Measurements from ENCODE around the gene RAVER2.

The RAVER2 gene

DNA sequence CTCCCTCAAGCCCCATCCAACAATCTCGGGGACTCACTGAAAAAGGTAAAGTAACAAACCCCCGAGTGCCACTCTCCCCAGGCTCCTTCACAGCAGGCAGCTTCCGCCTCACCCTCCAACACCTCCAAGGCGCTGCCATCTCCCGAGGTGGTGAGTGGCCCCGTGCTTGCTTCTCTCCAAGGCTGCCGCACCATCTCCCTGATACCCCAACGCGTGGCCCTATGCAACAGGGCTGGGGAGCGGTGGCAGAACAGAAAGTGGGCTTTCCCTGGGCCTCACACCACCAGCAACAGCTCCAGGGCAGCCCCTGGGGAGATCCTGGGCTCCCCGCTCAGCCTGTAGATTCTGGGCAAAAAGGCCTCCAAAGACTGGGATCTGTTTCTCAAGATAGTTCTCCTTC lies 105.1 kb downstream of the RAVER2 start:
- Histone ChIP-seq H3K4me3 (replicated peaks; ENCODE audit: low read depth, low read length) (no peak overlapping the region), H3K36me3 (ENCODE audit: control insufficient read depth, insufficient read depth, low read length) (peaks cover 25% of the 10 kb centered on the region), H3K27me3 (replicated peaks; ENCODE audit: control insufficient read depth, insufficient read depth, low read length) (no peaks in the 10 kb centered on the region)
- no peak for DNase-seq (ENCODE audit: extremely low read depth, insufficient read length)
- TF ChIP-seq, protein P1, sequence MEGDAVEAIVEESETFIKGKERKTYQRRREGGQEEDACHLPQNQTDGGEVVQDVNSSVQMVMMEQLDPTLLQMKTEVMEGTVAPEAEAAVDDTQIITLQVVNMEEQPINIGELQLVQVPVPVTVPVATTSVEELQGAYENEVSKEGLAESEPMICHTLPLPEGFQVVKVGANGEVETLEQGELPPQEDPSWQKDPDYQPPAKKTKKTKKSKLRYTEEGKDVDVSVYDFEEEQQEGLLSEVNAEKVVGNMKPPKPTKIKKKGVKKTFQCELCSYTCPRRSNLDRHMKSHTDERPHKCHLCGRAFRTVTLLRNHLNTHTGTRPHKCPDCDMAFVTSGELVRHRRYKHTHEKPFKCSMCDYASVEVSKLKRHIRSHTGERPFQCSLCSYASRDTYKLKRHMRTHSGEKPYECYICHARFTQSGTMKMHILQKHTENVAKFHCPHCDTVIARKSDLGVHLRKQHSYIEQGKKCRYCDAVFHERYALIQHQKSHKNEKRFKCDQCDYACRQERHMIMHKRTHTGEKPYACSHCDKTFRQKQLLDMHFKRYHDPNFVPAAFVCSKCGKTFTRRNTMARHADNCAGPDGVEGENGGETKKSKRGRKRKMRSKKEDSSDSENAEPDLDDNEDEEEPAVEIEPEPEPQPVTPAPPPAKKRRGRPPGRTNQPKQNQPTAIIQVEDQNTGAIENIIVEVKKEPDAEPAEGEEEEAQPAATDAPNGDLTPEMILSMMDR (IDR thresholded peaks at IDR 0.05; ENCODE audit: insufficient read depth, low read length, poor library complexity, severe bottlenecking), result no peak

GRCh38 chr1:64850846-64851245 lies 106.0 kb downstream of the RAVER2 start:
- peaks cover 25% of the 10 kb centered on the region for H3K36me3 ChIP-seq (ENCODE audit: control insufficient read depth, insufficient read depth, low read length)
- TF ChIP-seq, protein P1 (IDR thresholded peaks at IDR 0.05; ENCODE audit: insufficient read depth, low read length, poor library complexity, severe bottlenecking), result no peak
- H3K27me3 ChIP-seq (replicated peaks; ENCODE audit: control insufficient read depth, insufficient read depth, low read length), result no peaks in the 10 kb centered on the region
- no peak overlapping the region for H3K4me3 ChIP-seq (replicated peaks; ENCODE audit: low read depth, low read length)
- no peak for DNase-seq (ENCODE audit: extremely low read depth, insufficient read length)

DNA sequence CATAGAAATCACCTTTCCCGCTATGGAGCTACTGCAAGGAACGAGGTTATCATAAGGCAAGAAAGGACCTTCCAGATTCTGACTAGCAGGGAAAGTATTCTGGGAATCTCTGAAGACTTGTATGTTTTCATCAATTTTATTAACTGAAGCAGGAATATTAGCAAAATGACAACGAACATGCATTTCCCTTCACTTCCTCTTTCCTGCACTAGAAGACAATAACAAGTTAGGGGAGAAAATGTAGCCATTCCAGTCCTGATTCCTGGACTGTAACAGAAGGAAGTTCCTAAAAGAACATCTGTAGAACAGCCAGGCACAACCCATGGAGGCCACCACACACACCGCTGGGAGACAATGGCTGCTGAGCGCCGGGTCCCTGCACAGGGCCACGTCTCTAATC lies 106.8 kb downstream of the RAVER2 start:
- H3K36me3 ChIP-seq (ENCODE audit: control insufficient read depth, insufficient read depth, low read length), result peaks cover 26% of the 10 kb centered on the region
- TF ChIP-seq, protein P1 (IDR thresholded peaks at IDR 0.05; ENCODE audit: insufficient read depth, low read length, poor library complexity, severe bottlenecking), result no peak
- DNase-seq (ENCODE audit: extremely low read depth, insufficient read length), result no peak
- H3K27me3 ChIP-seq (replicated peaks; ENCODE audit: control insufficient read depth, insufficient read depth, low read length), result no peaks in the 10 kb centered on the region
- H3K4me3 ChIP-seq (replicated peaks; ENCODE audit: low read depth, low read length), result no peak overlapping the region

- DNase-seq (ENCODE audit: extremely low read depth, insufficient read length), result no peak
- H3K4me3 ChIP-seq (replicated peaks; ENCODE audit: low read depth, low read length), result no peak overlapping the region
- H3K27me3 ChIP-seq (replicated peaks; ENCODE audit: control insufficient read depth, insufficient read depth, low read length), result no peaks in the 10 kb centered on the region
- H3K36me3 ChIP-seq (ENCODE audit: control insufficient read depth, insufficient read depth, low read length), result peaks cover 37% of the 10 kb centered on the region
- TF ChIP-seq, protein P1 (IDR thresholded peaks at IDR 0.05; ENCODE audit: insufficient read depth, low read length, poor library complexity, severe bottlenecking), result no peak
Observed at GRCh38 chr1:64854674-64855073, 109.8 kb downstream of the RAVER2 start.

GRCh38 chr1:64855557-64855956 lies 110.7 kb downstream of the RAVER2 start:
- Histone ChIP-seq H3K36me3 (ENCODE audit: control insufficient read depth, insufficient read depth, low read length) (peaks cover 33% of the 10 kb centered on the region), H3K27me3 (replicated peaks; ENCODE audit: control insufficient read depth, insufficient read depth, low read length) (no peaks in the 10 kb centered on the region)
- TF ChIP-seq, protein P1 (IDR thresholded peaks at IDR 0.05; ENCODE audit: insufficient read depth, low read length, poor library complexity, severe bottlenecking), result no peak

DNA sequence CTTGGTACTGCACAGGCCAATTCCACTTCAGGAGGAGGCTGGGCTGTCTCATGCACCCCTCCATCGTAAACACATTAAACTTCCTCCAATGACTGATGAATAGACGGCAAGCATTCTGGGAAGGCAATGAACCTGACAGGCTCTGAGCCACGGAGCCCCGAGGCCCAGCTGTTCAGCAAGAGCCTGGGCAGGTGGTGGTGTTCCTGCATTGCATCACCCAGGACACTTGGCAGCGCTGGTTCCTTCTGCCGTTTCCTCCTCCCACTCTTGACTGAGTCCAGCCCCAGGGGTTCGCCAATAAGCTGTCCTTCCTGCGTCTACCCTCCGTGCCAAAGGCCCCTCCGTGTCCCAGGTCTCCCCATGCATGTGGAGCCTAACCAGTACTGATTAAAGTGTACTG lies 111.7 kb downstream of the RAVER2 start:
- H3K36me3 ChIP-seq (ENCODE audit: control insufficient read depth, insufficient read depth, low read length), result peaks cover 33% of the 10 kb centered on the region
- DNase-seq (ENCODE audit: extremely low read depth, insufficient read length), result no peak
- no peak overlapping the region for H3K4me3 ChIP-seq (replicated peaks; ENCODE audit: low read depth, low read length)

More at GRCh38 chr1:64855557-64855956, 110.7 kb downstream of the RAVER2 start:
- no peak for DNase-seq (ENCODE audit: extremely low read depth, insufficient read length)
- no peak overlapping the region for H3K4me3 ChIP-seq (replicated peaks; ENCODE audit: low read depth, low read length)

More for the DNA sequence above, 111.7 kb downstream of the RAVER2 start:
- no peaks in the 10 kb centered on the region for H3K27me3 ChIP-seq (replicated peaks; ENCODE audit: control insufficient read depth, insufficient read depth, low read length)
- TF ChIP-seq, protein P1 (IDR thresholded peaks at IDR 0.05; ENCODE audit: insufficient read depth, low read length, poor library complexity, severe bottlenecking), result no peak

All from GM06990 (cell line).